ENCODE results near the gene GRK1. TPM values are rescaled to one million over a fixed set of nuclear protein-coding genes. Genes with fewer than 3 reads are reported as not detected.

Gene GRK1
- total and polyA plus RNA-seq, 2 of the 13 experiments (the other 11 are each of a cell fraction or from before 2014, with no cell fraction given) = 0.07 to 0.12 TPM

GRCh38 chr13:113742445-113743120 is 75.6 kb downstream of the GRK1 start (continued):
- TF ChIP-seq MTF2 (CRISPR knock-in tag; IDR thresholded peaks at IDR 0.05; ENCODE audit: borderline replicate concordance) = 0 out of 2 replicates have a peak, but pooled peaks have one; percentile 29
- no peak for TF ChIP-seq YEATS2 (CRISPR knock-in tag; IDR thresholded peaks at IDR 0.05; ENCODE audit: borderline replicate concordance)
- 0 out of 2 replicates have a peak, but pooled peaks have one; percentile 32 for TF ChIP-seq NRL (CRISPR knock-in tag; IDR thresholded peaks at IDR 0.05; ENCODE audit: borderline replicate concordance)
- TF ChIP-seq FOXO1 (CRISPR knock-in tag; IDR thresholded peaks at IDR 0.05) = no peak
- no peak for TF ChIP-seq JUNB (CRISPR knock-in tag; IDR thresholded peaks at IDR 0.05; ENCODE audit: borderline replicate concordance)
- no peak for TF ChIP-seq NFE2L2 (IDR thresholded peaks at IDR 0.05; ENCODE audit: low read length)
- TF ChIP-seq CREBL2 (CRISPR knock-in tag; IDR thresholded peaks at IDR 0.05; ENCODE audit: borderline replicate concordance) = no peak
- no peak for TF ChIP-seq CBFB (CRISPR knock-in tag; IDR thresholded peaks at IDR 0.05)
- no peak for TF ChIP-seq TSC22D2 (CRISPR knock-in tag; IDR thresholded peaks at IDR 0.05; ENCODE audit: borderline replicate concordance)
- TF ChIP-seq TFE3 (CRISPR knock-in tag; IDR thresholded peaks at IDR 0.05) = no peak
- no peak for TF ChIP-seq DR1 (CRISPR knock-in tag; IDR thresholded peaks at IDR 0.05)
- TF ChIP-seq NR1H2 (CRISPR knock-in tag; IDR thresholded peaks at IDR 0.05; ENCODE audit: borderline replicate concordance, low read depth) = no peak
- TF ChIP-seq POGK (CRISPR knock-in tag; conservative IDR thresholded peaks at IDR 0.05) = no peak
- no peak for TF ChIP-seq ZNF704 (CRISPR knock-in tag; IDR thresholded peaks at IDR 0.05; ENCODE audit: borderline replicate concordance)
- no peak for TF ChIP-seq HNRNPH1 (optimal IDR thresholded peaks at IDR 0.05; ENCODE audit: low read depth, low read length)
- no peak for TF ChIP-seq GLMP (CRISPR knock-in tag; IDR thresholded peaks at IDR 0.05; ENCODE audit: borderline replicate concordance)
- TF ChIP-seq CENPBD1 (CRISPR knock-in tag; IDR thresholded peaks at IDR 0.05; ENCODE audit: borderline replicate concordance, low read depth) = no peak
- TF ChIP-seq RBFOX2 (IDR thresholded peaks at IDR 0.05; ENCODE audit: low read depth, low read length) = no peak
- no peak for TF ChIP-seq USF2 (IDR thresholded peaks at IDR 0.05; ENCODE audit: low read depth, low read length)
- no peak for TF ChIP-seq USF2 (CRISPR knock-in tag; IDR thresholded peaks at IDR 0.05; ENCODE audit: borderline replicate concordance)
- TF ChIP-seq ZNF224 (CRISPR knock-in tag; IDR thresholded peaks at IDR 0.05) = no peak

Data from HepG2 (cell line).